GM10266 (cell line): ENCODE results near the gene CLIC5.

ENCODE experiments used
- DNase-seq: peaks from one replicate; pipeline ENCODE4 v3.0.0; 2012; ENCODE audit errors: extremely low spot score
- CTCF ChIP-seq: IDR thresholded peaks from 2 replicates; pipeline ENCODE4 v1.5.1; 2012; ENCODE audit warnings: mild to moderate bottlenecking, low read depth; ENCODE audit not compliant: control insufficient read depth, insufficient read depth; ENCODE audit errors: missing control alignments

Gene CLIC5

GRCh38 chr6:45843848-45844521, 171.7 kb downstream of the CLIC5 start:
- no peak for TF ChIP-seq CTCF
- no peak for DNase-seq

GRCh38 chr6:45841062-45841461, 174.6 kb downstream of the CLIC5 start:
- no peak for DNase-seq
- TF ChIP-seq CTCF = no peak

GRCh38 chr6:45838996-45839395, 176.7 kb downstream of the CLIC5 start:
- no peak for TF ChIP-seq CTCF
- DNase-seq = no peak

- no peak for DNase-seq
- no peak for TF ChIP-seq CTCF
Measured at GRCh38 chr6:45838451-45838850, 177.2 kb downstream of the CLIC5 start.

- TF ChIP-seq CTCF = no peak
- no peak for DNase-seq
Measured at GRCh38 chr6:45837541-45838200, 178.0 kb downstream of the CLIC5 start.

- no peak for TF ChIP-seq CTCF
- no peak for DNase-seq
Measured at GRCh38 chr6:45836984-45837383, 178.7 kb downstream of the CLIC5 start.

- no peak for DNase-seq
- TF ChIP-seq CTCF = no peak
Measured at GRCh38 chr6:45836438-45836824, 179.2 kb downstream of the CLIC5 start.
